ENCODE measurements around the gene TBL1XR1. TPM values are rescaled to one million over a fixed set of nuclear protein-coding genes. Genes with fewer than 3 reads are reported as not detected.

TBL1XR1 gene
- total RNA-seq, 1 donor from 2014 or later, result 102 TPM

DNA sequence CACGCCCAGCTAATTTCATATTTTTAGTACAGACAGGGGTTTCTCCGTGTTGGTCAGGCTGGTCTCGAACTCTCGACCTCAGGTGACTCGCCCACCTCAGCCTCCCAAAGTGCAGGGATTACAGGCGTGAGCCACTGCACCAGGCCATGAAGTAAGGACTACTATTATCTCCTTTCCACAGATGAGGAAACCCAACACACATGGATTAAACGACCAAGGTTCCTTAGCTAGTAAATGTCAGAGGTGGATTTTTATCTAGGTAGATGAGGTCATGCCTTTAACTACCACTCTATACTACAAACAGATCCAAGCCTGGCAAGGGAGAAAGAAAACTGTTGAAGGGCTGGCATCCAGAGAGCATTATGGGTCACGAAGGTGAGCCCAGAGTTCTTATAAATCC lies 15.5 kb upstream of the TBL1XR1 start:
- TF ChIP-seq CTCF (IDR thresholded peaks at IDR 0.05; ENCODE audit: borderline replicate concordance), result no peak
- DNase-seq, result no peak
- H3K27me3 ChIP-seq (ENCODE audit: low read depth), result no peaks in the 10 kb centered on the region
- no peak overlapping the region for H3K27ac ChIP-seq (replicated peaks)
- H3K36me3 ChIP-seq, result no peaks in the 10 kb centered on the region
- H3K4me1 ChIP-seq, result no peaks in the 10 kb centered on the region
- no peaks in the 10 kb centered on the region for H3K9me3 ChIP-seq (replicated peaks)
- intact Hi-C loops (cut with micrococcal nuclease), result no loop called here
- H3K4me3 ChIP-seq, result no peak overlapping the region

- H3K9me3 ChIP-seq (replicated peaks), result no peaks in the 10 kb centered on the region
- H3K36me3 ChIP-seq, result no peaks in the 10 kb centered on the region
- H3K4me1 ChIP-seq, result no peaks in the 10 kb centered on the region
- no peak for TF ChIP-seq CTCF (IDR thresholded peaks at IDR 0.05; ENCODE audit: borderline replicate concordance)
- no peak for DNase-seq
- intact Hi-C loops (cut with micrococcal nuclease), result no loop called here
- no peaks in the 10 kb centered on the region for H3K27me3 ChIP-seq (ENCODE audit: low read depth)
- no peak overlapping the region for H3K27ac ChIP-seq (replicated peaks)
- H3K4me3 ChIP-seq, result no peak overlapping the region
Measured at GRCh38 chr3:177212278-177212610, 15.0 kb upstream of the TBL1XR1 start.

- Histone ChIP-seq H3K9me3 (replicated peaks) (no peaks in the 10 kb centered on the region), H3K4me3 (no peak overlapping the region), H3K36me3 (no peaks in the 10 kb centered on the region), H3K27ac (replicated peaks) (no peak overlapping the region), H3K27me3 (ENCODE audit: low read depth) (no peaks in the 10 kb centered on the region), H3K4me1 (no peaks in the 10 kb centered on the region)
- no peak for TF ChIP-seq CTCF (IDR thresholded peaks at IDR 0.05; ENCODE audit: borderline replicate concordance)
- no peak for DNase-seq
- intact Hi-C loops (cut with micrococcal nuclease), result no loop called here
Measured at GRCh38 chr3:177211503-177212277, 14.4 kb upstream of the TBL1XR1 start.

DNA sequence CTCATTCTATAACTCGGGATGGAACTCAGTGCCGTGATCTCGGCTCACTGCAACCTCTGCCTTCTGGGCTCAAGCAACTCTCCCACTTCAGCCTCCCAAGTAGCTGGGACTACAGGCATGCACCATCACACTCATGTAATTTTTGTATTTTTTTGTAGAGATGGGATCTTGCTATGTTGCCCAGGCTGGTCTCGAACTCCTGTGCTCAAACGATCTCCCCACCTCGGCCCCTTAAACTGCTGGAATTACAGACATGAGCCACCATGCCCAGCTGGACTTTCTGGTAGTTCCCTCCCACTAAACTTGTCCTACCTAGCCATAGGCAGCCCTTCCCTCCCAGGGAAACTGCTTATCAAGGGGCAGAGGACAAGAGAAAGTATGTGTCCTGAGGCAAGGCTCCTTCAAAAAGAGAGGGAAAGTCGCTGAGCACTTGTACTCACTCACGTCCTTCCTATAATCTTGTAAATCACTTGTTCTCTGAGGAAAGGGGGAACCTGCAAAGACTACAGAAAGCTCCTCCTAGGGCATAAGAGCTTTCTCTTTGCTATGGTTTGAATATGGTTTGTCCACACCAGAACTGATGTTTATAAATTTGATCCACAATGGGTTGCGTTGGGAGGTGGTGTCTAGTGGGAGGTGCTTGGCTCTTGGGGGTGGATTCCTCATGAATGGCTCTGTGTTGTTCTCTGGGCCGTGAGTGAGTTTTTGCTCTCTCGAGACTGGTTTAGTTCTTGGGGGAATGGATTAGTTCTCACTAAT lies 13.6 kb upstream of the TBL1XR1 start:
- H3K27ac ChIP-seq (replicated peaks), result no peak overlapping the region

GRCh38 chr3:177209509-177209908 lies 12.2 kb upstream of the TBL1XR1 start:
- H3K9me3 ChIP-seq (replicated peaks), result no peaks in the 10 kb centered on the region
- H3K27ac ChIP-seq (replicated peaks), result no peak overlapping the region
- no peak overlapping the region for H3K4me3 ChIP-seq
- no peaks in the 10 kb centered on the region for H3K36me3 ChIP-seq
- intact Hi-C loops (cut with micrococcal nuclease), result no loop called here
- no peaks in the 10 kb centered on the region for H3K27me3 ChIP-seq (ENCODE audit: low read depth)
- no peak for TF ChIP-seq CTCF (IDR thresholded peaks at IDR 0.05; ENCODE audit: borderline replicate concordance)
- no peaks in the 10 kb centered on the region for H3K4me1 ChIP-seq
- no peak for DNase-seq

More for the DNA sequence above, 13.6 kb upstream of the TBL1XR1 start:
- TF ChIP-seq CTCF (IDR thresholded peaks at IDR 0.05; ENCODE audit: borderline replicate concordance), result no peak
- intact Hi-C loops (cut with micrococcal nuclease), result no loop called here
- no peaks in the 10 kb centered on the region for H3K9me3 ChIP-seq (replicated peaks)
- no peak overlapping the region for H3K4me3 ChIP-seq
- no peaks in the 10 kb centered on the region for H3K36me3 ChIP-seq
- H3K27me3 ChIP-seq (ENCODE audit: low read depth), result no peaks in the 10 kb centered on the region
- DNase-seq, result no peak
- no peaks in the 10 kb centered on the region for H3K4me1 ChIP-seq

All from left ventricle myocardium inferior (tissue), 1 donor.